ENCODE measurements around the gene ABCA5.

DNA sequence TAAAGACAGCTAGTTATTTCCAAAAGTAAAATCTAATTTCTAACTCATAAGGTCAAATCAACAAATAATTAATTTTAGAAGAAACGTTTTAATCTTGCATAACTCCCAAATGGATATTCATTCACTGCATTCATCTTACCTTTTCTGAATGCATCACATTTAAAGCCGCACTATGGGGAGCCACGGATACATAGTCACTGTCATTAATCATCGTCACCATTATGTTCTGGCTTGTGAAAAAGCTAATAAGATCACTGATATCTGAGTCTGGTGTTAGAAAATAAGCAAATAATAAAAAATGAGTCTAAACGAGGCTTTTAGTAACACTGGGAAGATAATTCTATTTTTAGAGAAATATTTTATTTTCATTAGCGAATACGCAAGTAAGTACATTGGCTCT, 55.9 kb downstream of the ABCA5 start:
- TF ChIP-seq POLR2AphosphoS2 (IDR thresholded peaks at IDR 0.05; ENCODE audit: low read depth, low read length): no peak
- no peak for TF ChIP-seq EZH2 (IDR thresholded peaks at IDR 0.05; ENCODE audit: borderline replicate concordance, control insufficient read depth, low read depth, low read length)
- no peak for TF ChIP-seq MYC (IDR thresholded peaks at IDR 0.05; ENCODE audit: insufficient read depth, insufficient read length, insufficient replicate concordance, low read length, severe bottlenecking)
- no peak for TF ChIP-seq CBX5 (IDR thresholded peaks at IDR 0.05; ENCODE audit: low read depth)
- no peak for TF ChIP-seq SP1 (IDR thresholded peaks at IDR 0.05; ENCODE audit: low read depth, low read length)

All from GM12878 (cell line).